Fibroblast of mammary gland (primary cell): ENCODE results near the gene ENOX2.
"Not testable (repeated sequence)": the region's sequence is repeated elsewhere in the genome, so short reads cannot be mapped to it uniquely, and the experiment has no call there.

ENCODE experiments used
- DNase-seq: peaks from one replicate; pipeline ENCODE4 v3.0.0-alpha.2; 2010; ENCODE audit warnings: low read depth
- H3K4me3 ChIP-seq: 2 replicates; pipeline ENCODE4 v1.5.1; 2011; ENCODE audit warnings: low read depth, mild to moderate bottlenecking, low read length, moderate library complexity; ENCODE audit not compliant: control insufficient read depth
- CTCF ChIP-seq: conservative IDR thresholded peaks from 2 replicates; pipeline ENCODE4 v1.5.1; 2011; ENCODE audit warnings: low read depth, low read length, inconsistent platforms; ENCODE audit not compliant: control insufficient read depth, insufficient read depth

Gene ENOX2

GRCh38 chrX:130828641-130829040 is 74.4 kb downstream of the ENOX2 start:
- H3K4me3 ChIP-seq: no peak overlapping the region
- no peak for DNase-seq
- no peak for TF ChIP-seq CTCF

GRCh38 chrX:130827648-130828047 is 75.4 kb downstream of the ENOX2 start:
- no peak overlapping the region for H3K4me3 ChIP-seq
- TF ChIP-seq CTCF: no peak
- DNase-seq: no peak

- TF ChIP-seq CTCF: no peak
- H3K4me3 ChIP-seq: no peak overlapping the region
- no peak for DNase-seq
Measured at GRCh38 chrX:130826249-130826648, 76.8 kb downstream of the ENOX2 start.

- H3K4me3 ChIP-seq: no peak overlapping the region
- TF ChIP-seq CTCF: no peak
- DNase-seq: no peak
Measured at GRCh38 chrX:130825525-130825924, 77.5 kb downstream of the ENOX2 start.

GRCh38 chrX:130819367-130819766 is 83.6 kb downstream of the ENOX2 start:
- DNase-seq, H3K4me3 ChIP-seq: not testable (repeated sequence)

GRCh38 chrX:130813932-130814331 is 89.1 kb downstream of the ENOX2 start:
- not testable (repeated sequence) for DNase-seq, H3K4me3 ChIP-seq

- DNase-seq: no peak
- TF ChIP-seq CTCF: no peak
- no peak overlapping the region for H3K4me3 ChIP-seq
Measured at GRCh38 chrX:130810561-130810960, 92.4 kb downstream of the ENOX2 start.

- DNase-seq: no peak
- H3K4me3 ChIP-seq: no peak overlapping the region
- no peak for TF ChIP-seq CTCF
Measured at GRCh38 chrX:130805903-130806302, 97.1 kb downstream of the ENOX2 start.
